DMS 273 (cell line): ENCODE results near the gene ZNF606.

ENCODE experiments used
- DNase-seq: peaks from one replicate; lab custom pipeline; 2025; ENCODE audit not compliant: unreplicated experiment; lab: John Stamatoyannopoulos, UW

The ZNF606 gene

DNA sequence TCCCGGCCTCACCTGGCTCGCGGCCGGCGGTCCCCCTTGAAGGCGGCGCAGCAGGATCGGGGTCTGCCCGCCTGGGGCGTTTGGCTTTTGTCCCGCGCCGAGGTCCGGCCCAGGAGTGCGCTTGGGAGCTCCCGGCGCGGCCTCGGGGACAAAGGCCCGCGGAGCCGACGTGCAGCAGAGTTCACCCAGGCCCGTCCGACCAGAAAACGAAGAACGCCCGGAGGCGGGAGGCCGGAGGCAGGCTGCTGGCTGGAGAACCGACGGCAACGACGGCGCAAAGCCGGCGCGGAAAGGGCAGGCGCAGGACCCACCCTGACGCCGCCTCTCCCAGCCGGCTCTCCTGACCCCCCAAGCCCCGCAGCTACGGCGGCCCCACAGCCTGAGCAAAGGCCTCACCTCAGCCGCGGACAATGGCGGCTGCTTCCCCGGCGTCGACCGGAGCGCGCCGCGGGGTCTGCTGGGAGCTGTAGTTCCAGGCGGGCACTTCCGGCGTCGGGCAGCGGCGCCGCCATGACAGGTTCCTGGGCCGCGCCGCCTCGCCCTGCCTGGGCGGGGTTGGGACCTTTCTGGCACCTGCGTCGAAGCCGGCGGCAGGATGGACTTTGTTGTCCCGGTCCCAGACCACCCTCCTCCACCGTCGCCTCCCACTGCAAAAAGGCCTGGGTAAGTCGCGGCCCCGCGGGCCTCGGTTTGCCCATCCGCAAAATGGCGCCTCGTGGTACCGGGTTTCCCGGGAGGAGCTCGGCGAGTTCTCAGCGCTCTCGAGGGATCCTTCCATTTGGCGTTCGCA lies at the start of gene ZNF606:
Gene ZNF606 (minus strand): TSS at position 437 of the 790 bp plus-strand sequence. CDS start 1,501 bp downstream, outside the sequence.
- peak; percentile 95 for DNase-seq

DNA sequence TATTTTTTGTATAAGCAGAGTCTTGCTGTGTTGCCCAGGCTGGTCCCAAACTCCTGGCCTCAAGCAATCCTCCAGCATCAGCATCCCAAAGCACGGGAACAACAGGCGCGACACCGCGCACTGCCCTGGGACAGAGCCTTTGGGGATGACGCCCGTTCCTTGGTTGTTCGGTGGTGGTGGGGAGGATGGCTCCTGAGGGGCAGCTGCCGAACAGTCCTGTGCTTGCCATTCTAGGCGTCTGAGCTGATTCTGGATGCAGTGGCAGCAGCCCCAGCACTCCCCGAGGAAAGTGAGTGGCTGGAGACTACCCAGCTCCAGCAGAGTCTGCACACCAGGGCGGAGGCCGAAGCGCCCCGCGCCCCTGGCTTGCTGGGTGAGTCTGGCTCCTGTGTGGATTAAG lies 49.6 kb upstream of the ZNF606 start:
- no peak for DNase-seq

DNA sequence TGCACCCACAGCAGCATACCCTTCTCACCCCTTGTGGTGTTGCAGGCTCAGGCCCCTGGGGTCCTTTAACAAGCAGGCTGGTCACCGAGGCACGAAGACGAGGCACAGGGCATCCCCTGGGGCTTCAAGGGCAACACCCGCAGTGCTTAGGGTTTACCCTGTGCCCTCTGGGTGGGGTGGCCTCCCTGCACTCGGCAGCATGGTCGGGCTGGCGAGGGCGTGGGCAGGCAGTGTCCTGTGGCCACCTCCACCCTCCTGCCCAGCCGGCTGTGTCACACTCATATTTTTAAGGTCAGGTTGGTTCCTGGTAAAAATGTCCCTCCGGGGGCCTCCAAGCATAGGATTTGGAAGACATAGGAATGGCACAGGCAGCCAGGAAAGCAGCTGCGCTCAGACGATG lies 45.1 kb upstream of the ZNF606 start:
- no peak for DNase-seq

DNA sequence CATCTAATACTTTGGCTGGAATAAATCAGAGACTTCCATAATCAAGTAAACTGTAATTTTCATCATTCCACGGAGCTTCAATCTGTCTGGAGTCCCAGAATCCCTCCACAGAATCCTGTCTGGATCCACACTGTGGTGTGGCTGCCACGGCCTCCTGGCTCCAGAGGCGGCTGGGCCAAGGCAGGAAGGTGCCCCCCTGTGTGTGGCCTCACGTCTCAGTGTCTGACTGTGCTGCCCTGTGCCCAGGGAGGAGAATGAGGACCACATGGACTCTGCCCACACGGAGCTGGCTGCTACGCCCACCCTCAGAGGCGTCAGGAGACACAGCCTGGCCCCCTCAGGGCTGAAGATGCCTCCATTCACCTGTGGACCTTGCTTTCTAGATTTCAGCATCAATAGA lies 44.2 kb upstream of the ZNF606 start:
- no peak for DNase-seq

DNA sequence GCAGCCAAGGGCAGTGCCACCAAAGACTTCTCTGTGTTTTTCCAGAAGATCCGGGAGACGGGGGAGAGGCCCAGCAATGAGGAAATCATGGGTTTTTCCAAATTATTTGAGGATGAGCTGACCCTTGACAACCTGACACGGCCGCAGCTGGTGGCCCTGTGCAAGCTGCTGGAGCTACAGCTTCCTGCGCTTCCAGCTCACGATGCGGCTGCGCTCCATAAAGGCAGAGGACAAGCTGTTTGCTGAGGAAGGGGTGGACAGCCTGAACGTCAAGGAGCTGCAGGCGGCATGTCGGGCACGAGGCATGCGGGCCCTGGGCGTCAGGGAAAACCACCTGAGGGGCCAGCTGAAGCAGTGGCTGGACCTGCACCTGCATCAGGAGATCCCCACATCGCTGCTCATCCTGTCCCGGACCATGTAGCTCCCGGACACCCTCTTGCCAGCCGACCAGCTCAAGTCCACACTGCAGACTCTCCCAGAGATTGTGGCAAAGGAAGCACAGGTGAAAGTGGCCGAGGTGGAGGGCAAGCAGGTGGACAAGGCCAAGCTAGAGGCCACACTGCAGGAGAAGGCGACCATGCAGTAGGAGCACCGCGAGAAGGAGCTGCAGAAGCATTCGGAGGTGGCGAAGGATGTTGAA lies 42.9 kb upstream of the ZNF606 start:
- no peak for DNase-seq

DNA sequence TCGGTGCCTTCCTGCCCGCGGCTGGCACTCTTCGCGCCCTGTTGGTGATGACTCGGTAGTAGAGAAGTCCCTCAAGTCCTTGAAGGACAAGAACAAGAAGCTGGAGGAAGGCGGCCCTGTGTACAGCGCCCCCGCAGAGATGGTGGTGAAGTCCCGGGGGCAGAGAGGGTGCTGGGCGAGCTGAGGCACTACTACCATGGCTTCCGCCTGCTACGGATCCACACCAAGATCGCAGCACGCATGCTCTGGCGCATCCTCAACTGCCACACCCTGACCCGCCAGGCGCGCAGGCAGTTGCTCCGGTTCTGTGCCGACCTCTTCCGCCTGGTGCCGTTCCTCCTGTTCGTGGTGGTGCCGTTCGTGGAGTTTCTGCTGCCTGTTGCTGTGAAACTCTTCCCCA lies 42.3 kb upstream of the ZNF606 start:
- no peak for DNase-seq

DNA sequence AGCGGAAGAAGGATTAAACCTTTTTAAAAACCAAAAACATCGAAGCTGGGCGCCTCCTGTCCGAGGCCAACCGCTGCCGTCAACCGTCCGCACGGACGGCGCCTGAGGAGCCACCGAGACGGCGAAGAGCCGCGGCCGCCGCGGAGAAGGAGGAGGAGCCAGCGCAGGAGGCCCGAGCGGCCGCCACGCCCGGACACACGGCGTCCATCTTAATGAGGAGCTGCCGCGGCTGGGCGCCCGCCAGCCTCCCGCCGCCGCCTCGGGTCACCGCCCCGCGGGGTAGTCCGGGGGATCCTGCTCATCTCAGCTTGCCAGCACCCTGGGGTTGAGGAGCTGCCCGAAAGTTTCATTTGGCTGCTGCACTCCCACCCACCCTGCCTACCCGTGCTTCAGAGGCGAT lies 41.8 kb upstream of the ZNF606 start:
- DNase-seq: no peak

DNA sequence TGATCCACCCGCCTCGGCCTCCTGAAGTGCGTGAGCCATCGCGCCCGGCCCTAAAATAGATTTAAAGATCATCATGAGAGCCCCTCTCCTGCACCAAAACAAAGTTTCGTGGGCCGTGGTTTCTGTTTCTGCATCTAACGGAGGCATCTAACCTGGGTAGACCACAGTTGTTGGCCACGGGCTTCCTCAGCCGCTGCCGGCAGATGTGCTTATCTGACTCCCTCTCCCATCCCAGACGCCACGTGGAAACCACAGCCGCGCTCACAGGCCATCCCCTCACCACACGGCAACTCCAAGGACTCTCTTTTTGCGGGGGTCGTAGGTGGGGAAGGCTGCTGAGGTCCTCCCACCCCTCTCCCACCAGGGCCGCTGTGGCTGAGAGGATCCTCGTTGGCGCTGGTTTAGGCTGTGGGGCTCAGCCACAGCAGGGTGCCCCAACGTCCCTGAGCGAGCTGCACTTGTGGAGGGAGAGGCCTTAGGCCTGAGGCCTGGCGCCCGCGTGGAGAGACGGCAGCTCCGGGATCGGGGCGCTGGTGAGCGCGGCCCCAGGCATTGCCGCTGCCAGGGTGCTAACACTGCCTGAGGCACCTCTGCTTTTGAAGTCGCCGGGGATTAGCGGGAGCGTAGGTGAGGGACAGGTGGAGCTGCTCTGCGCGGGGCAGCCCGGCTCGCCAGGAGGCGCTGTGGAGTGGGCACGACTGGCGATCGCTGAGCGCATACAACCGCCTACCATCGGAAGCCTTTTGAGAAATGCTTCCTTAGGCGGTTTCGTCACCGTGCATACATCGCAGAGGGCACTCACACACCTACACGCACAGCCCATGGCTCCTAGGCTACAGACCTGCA lies 40.1 kb upstream of the ZNF606 start:
- no peak for DNase-seq

DNA sequence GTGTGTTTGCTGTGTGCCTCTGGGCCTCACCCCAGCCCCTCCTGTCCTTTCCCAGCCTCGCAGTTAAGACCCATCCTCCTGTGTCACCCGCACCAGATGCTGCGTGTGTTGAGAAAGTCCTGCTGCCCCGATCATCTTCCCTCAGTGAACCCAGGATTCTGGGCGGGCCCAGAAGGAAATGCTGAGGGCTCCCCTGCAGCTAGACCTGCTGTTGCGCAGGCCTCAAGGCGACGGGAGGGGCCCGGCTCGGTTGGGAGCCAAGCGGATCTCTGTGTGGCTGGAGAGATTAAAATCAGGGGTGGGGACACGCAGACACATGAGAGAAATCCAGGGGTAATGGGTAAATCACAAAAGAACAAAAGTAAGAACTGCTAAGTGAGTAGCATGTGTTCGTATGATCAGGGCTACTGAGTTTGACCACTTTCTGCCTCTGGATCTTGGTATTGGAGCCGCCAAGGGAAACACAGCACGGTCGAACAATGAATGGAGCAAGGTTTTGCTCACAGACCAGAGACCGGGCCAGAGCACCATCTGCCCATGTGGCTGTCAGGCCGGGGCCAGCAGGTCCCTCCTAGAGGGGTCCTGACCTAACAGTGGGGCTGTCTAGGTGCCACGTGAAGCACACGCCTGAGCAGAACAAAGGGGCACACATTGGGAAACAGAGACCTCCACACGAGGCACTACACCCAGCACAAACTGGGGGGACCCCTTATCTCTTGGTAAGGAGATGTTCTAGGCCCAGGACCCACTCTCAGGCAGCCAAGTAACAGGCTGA lies 38.3 kb upstream of the ZNF606 start:
- no peak for DNase-seq

DNA sequence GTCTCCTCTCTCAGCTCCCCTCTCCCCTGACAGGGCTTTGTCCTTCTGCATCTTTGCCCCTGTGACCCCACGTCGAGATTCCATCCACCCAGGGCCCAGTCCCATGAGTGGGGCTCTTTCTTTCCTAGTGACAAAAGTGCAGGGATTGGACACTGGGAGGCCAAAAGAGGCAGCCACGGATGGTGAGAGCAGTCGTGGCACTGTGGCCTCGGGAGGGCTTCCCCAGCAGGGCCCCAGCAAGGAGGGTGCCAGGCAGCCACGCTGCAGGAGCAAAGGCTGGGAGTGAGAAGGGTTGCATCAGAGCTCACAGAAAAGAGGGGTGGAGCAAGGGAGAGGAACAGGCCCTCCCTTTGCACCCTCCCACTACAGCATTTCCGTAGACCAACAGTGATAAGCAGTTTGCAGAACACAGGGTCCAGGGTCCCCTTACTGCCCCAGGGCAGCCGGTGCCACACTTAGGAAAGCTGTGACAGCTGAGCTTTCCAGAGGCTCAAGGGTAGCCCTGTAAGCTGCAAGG lies 36.1 kb upstream of the ZNF606 start:
- DNase-seq: no peak

DNA sequence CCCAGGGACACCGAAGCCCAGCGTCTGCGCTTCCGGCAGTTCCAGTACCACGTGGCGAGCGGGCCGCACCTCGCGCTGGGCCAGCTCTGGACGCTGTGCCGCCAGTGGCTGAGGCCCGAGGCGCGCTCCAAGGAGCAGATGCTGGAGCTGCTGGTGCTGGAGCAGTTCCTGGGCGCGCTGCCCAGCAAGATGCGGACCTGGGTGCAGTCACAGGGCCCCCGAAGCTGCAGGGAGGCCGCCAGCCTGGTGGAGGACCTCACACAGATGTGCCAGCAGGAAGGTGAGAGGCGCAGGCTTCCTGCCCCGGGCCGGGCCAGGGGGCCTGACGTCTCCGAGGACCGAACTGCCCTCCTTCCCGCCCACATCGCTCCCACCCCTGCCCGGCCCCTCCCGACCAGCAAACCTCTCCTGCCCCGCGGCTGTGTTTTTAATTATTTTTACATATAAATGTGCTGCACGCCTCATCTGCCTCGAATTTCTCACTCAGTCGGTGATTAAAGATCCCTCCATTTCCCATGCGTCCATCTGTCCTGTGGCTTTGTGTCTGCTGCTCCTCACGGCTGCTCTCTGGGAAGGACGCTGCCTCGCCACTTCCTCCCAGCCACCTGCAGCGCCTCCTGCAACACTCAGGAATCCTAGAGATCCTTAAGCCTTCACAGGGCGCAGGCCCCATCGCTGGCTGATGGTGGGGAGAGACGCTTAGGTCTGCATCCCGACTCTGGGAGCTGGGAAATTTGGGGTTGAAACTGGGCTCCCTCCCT lies 35.5 kb upstream of the ZNF606 start:
- DNase-seq: peak; percentile 87

DNA sequence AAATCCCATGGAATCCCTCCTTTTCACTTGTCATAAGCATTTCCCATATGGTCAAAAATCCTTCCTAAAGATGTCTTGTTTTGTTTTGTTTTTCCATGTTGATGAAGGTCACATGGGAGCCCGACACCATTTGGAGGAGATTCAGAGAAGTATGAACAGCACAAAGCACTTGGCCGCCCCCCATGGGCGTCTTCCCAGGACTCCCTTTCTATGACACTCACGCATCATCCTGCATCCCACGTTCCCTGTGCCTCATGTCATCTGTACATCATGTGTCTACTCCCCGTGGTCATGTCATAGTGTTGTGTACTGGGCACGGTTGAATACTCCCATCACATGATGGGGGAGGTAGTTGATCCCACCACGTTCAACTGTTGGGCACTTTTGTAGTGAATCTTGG lies 33.2 kb upstream of the ZNF606 start:
- no peak for DNase-seq

DNA sequence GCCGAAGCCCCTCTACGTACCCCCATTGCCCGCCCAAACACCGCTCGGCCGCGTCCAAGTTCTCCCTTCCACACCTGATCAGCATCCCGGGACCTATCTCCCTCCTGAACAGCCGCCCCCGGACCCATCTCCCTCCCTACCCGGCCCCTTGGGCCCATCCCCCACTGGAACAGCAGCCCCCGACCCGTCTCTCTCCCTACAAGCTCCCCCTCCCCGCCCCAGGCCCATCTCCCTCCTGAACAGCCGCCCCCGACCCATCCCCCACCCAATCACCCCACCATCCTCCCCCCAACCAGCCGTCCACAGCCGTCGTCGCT lies 31.8 kb upstream of the ZNF606 start:
- DNase-seq: no peak

DNA sequence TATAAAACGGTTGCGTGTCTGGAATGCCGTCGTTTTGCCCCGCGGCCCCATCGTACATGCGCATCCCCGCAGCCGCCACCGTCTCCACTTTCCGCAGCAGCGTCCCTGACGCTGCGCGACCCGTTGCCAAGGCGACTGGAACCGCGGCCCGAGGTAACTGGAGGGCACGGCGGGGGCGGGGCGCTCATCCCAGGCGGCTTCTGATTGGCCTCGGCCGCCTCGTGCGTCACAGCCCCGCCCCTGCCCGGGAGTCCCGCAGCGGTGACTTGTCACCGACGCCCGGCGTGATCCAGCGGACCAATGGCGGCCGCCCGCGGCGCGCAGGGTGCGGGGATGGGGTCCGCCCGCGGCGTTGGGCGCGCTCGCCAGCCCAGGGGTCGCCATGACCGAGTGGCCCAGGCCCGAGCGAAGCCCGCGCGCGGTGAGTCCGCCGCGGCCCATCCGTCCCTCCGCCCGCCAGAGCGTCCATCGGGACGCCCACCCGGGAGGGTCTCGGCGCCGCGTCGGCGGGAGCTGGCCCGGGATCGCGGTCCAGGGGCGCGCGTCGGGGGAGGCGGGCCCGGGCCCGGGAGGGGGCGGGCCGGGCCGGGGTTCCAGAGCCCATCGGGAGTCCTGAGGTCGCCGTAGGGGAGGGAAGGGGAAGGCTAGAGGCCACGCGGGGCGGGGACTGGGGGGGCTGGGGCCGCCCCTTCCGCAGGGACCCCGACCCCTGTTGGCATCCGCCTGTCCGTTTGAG lies 31.3 kb upstream of the ZNF606 start, which contains the start of gene ZSCAN1:
Gene ZSCAN1 (plus strand): TSS at position 285 of the 736 bp plus-strand sequence. CDS start 3,812 bp downstream, outside the sequence.
- peak; percentile 96 for DNase-seq

DNA sequence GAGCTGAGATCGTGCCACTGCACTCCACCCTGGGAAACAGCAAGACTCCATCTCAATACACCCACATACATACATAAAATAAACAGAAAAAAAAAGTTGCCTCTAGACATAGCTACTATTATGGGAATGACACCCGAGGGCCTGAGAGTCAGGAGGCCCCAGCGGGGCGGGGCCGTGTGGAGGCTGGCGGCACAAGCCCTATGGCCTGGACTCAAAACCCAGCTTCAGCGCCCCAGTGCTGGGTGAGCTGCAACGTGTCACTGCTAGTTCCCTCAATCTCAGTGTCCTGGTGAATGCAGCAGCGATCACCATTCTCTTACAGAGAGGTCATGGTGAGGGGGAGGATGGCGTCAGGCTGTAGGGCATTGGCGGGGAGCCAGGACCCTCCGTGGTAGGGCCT lies 22.0 kb upstream of the ZNF606 start:
- DNase-seq: no peak

DNA sequence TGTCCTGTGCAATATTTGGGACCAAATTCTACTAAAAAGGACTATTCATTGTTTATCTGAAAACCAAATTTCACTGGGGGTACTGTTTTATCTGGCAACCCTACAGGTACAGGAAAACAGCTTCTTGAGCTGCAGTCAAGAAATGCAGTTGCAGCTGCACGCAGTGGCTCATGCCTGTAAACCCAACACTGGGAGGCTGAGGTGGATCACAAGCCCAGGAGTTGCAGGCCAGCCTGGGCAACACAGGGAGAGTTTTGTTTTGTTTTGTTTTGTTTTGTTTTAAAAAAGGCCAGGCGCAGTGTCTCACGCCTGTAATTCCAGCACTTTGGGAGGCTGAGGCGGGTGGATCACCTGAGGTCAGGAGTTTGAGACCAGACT lies 19.7 kb upstream of the ZNF606 start:
- DNase-seq: no peak

DNA sequence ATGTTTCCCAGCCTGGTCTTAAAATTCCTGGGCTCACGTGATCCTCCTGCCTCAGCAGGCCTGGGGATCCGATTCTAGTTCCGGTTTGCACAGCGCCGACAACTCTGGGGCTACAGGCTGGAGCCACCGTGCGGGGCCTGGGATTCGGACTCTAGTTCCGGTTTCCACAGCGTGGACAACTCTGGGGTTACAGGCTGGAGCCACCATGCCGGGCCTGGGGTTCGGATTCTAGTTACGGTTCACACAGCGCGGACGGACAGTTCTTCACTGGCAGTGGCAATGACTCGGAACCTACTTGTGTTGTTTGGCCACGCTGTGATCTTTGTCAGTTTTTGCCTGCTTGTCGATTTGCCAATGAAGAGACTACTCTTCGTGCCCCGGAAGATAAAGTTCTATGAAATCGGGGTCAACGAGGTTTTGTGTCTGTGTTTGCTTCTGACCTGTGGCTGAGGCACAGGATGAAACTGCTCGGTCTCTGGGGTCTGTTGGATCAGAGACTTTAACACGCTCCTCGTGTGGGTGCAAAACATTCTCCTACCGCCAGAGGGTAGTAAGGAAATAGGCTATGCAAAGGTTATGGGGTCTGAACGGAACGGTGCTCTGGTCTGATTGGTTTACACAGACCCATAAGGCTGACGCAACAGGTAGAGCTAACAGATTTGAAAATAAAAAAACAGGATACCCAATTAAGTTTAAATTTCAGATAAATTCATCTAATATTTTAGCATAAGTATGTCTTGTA lies 19.1 kb upstream of the ZNF606 start:
- DNase-seq: peak; percentile 81

DNA sequence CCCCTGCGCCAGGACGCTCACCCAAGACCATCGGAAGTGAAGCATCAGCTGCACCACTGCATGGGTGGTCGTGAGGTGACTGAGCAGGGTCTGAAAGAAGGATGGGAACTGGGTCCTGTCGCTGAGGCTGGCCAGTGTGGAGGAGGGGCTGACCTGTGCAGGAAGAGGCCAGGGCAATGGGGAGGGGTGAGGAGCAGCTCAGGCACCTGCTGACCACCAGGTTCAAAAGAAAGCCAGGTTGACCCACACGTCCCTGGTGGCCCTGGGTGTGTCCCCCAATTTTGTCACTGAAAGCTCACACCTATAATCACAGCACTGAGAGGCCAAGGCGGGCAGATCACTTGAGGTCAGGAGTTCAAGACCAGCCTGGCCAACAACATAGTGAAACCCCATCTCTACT lies 17.5 kb upstream of the ZNF606 start:
- DNase-seq: no peak

DNA sequence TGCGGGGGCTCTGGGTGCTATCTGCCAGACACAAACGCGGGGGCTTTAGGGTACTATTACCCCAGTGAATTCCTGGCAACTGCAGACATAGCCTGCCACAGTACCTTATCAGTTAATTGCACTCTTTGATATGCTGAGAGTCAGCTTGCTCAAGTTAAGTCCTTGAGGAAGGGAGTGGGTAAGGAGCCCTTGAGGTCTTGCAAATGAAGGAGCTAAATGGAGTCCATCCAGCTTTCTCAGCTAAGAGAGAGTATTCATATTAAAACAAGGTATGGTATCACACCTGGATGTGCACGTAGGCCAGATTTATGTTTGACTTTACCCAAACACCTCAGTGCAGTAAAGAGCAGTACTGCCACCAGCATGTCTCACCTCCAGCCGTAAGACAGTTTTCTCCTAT lies 11.5 kb upstream of the ZNF606 start:
- no peak for DNase-seq
